IMR-90 (cell line): ENCODE measurements around the gene CSRNP3.

Source experiments
- BHLHE40 ChIP-seq: fragments of 150-350 bp; IDR thresholded peaks from 2 replicates; pipeline ENCODE4 v1.6.1; 2016; ENCODE audit warnings: mild to moderate bottlenecking, low read depth, low read length
- CEBPB ChIP-seq: IDR thresholded peaks from 2 replicates; pipeline ENCODE4 v1.6.1; 2012; ENCODE audit warnings: low read depth, low read length, improper control_type of control experiment
- CHD1 ChIP-seq: IDR thresholded peaks from 2 replicates; pipeline ENCODE4 v1.6.1; 2012; ENCODE audit warnings: low read depth, low read length, improper control_type of control experiment
- CTCF ChIP-seq: conservative IDR thresholded peaks from 2 replicates; pipeline ENCODE4 v1.5.1; 2012; ENCODE audit warnings: mild to moderate bottlenecking, low read depth, low read length, improper control_type of control experiment
- FOS ChIP-seq: fragments of 150-350 bp; IDR thresholded peaks from 2 replicates; pipeline ENCODE4 v1.6.1; 2016; ENCODE audit warnings: low read depth, low read length
- MAZ ChIP-seq: IDR thresholded peaks from 2 replicates; pipeline ENCODE4 v1.6.1; 2012; ENCODE audit warnings: low read depth, mild to moderate bottlenecking, low read length, improper control_type of control experiment, moderate library complexity, borderline replicate concordance
- MXI1 ChIP-seq: IDR thresholded peaks from 2 replicates; pipeline ENCODE4 v1.6.1; 2012; ENCODE audit warnings: low read depth, mild to moderate bottlenecking, low read length, moderate library complexity, borderline replicate concordance
- NFE2L2 ChIP-seq: fragments of 150-350 bp; IDR thresholded peaks from 2 replicates; pipeline ENCODE4 v1.6.1; 2016; ENCODE audit warnings: low read depth, mild to moderate bottlenecking, low read length
- POLR2A ChIP-seq: IDR thresholded peaks from 2 replicates; pipeline ENCODE4 v1.6.1; 2012; ENCODE audit warnings: mild to moderate bottlenecking, low read depth, low read length
- RAD21 ChIP-seq: IDR thresholded peaks from 2 replicates; pipeline ENCODE4 v1.6.1; 2012; ENCODE audit warnings: low read length, improper control_type of control experiment
- RCOR1 ChIP-seq: IDR thresholded peaks from 2 replicates; pipeline ENCODE4 v1.6.1; 2012; ENCODE audit warnings: mild to moderate bottlenecking, low read length, improper control_type of control experiment; ENCODE audit not compliant: insufficient replicate concordance
- RFX5 ChIP-seq: IDR thresholded peaks from 2 replicates; pipeline ENCODE4 v1.8.0; 2012; ENCODE audit warnings: low read depth, mild to moderate bottlenecking, low read length, moderate library complexity
- SMC3 ChIP-seq: fragments of 150-350 bp; IDR thresholded peaks from 2 replicates; pipeline ENCODE4 v1.6.1; 2016; ENCODE audit warnings: low read depth, mild to moderate bottlenecking, antibody characterized with exemption, low read length, moderate library complexity
- USF2 ChIP-seq: fragments of 150-350 bp; IDR thresholded peaks from 2 replicates; pipeline ENCODE4 v1.6.1; 2017; ENCODE audit warnings: mild to moderate bottlenecking, antibody characterized with exemption, low read length, low read depth

GRCh38 chr2:165528691-165529090 lies 59.2 kb downstream of the CSRNP3 start:
- TF ChIP-seq CTCF (no peak), CEBPB (no peak), POLR2A (no peak), MAZ (no peak), RAD21 (no peak), MXI1 (no peak), BHLHE40 (no peak), USF2 (no peak), FOS (no peak), SMC3 (no peak), RFX5 (no peak), RCOR1 (no peak), NFE2L2 (no peak), CHD1 (no peak)
